Upper lobe of left lung (tissue), 6 donors: ENCODE data around the gene AKIP1. TPM values are rescaled to one million over a fixed set of nuclear protein-coding genes. Genes with fewer than 3 reads are reported as not detected.

Experiments
- ATAC-seq, 2 donors: fragments of 200-7000 bp; cut with Tn5 transposase; one replicate each; pipeline ENCODE4 v1.9.1; 2022; ENCODE audit warnings: mild to moderate bottlenecking in 2 of 2, moderate library complexity in 2 of 2; ENCODE audit not compliant: low FRiP score in 2 of 2
- DNase-seq, 2 donors: peaks; one replicate each; pipeline ENCODE4 v3.0.0-alpha.2; 2019 to 2020
- H3K27ac ChIP-seq, 4 donors: fragments of 200-600 bp; sonication (generic); one replicate each; pipeline ENCODE4 v1.5.1; 2016 to 2019
- H3K27me3 ChIP-seq, 4 donors: fragments of 200-600 bp; sonication (generic); one replicate each; pipeline ENCODE4 v1.5.1; 2017 to 2019
- H3K36me3 ChIP-seq, 4 donors: fragments of 200-600 bp; sonication (generic); one replicate each; pipeline ENCODE4 v1.5.1; 2016 to 2019
- H3K4me1 ChIP-seq, 4 donors: fragments of 200-600 bp; sonication (generic); one replicate each; pipeline ENCODE4 v1.5.1; 2018 to 2019
- H3K4me3 ChIP-seq, 4 donors: fragments of 200-600 bp; sonication (generic); one replicate each; pipeline ENCODE4 v1.5.1; 2017 to 2019; ENCODE audit warnings: mild to moderate bottlenecking in 2 of 4, moderate library complexity in 1 of 4
- H3K9me3 ChIP-seq, 4 donors: fragments of 200-600 bp; sonication (generic); one replicate each; pipeline ENCODE4 v1.5.1; 2018 to 2019
- EP300 ChIP-seq, 4 donors: sonication (generic); formaldehyde crosslinking; IDR thresholded peaks; one replicate each; pipeline ENCODE4 v1.5.1; 2017; ENCODE audit warnings: antibody characterized with exemption in 4 of 4, control low read depth in 2 of 4
- POLR2A ChIP-seq, 4 donors: fragments of 450-650 bp; IDR thresholded peaks; one replicate each; pipeline ENCODE4 v1.5.1; 2016 to 2017; ENCODE audit warnings: antibody characterized with exemption in 4 of 4, mild to moderate bottlenecking in 2 of 4
- POLR2AphosphoS5 ChIP-seq, 2 donors: sonication (generic); formaldehyde crosslinking; IDR thresholded peaks; one replicate each; pipeline ENCODE4 v1.5.1; 2017; ENCODE audit warnings: antibody characterized with exemption in 2 of 2
- WGBS, 2 donors: methylation state at CpG; one replicate each; pipeline ENCODE4 v1.1.5; 2017 to 2018; 5-methylcytosine and 5-hydroxymethylcytosine counted together
- total RNA-seq, 6 donors: library from RNA; depleted of rRNA in 4 of 6; stranded (reverse); fragments of >200 nt in 4 of 6; gene quantifications; one replicate each; pipeline versions ENCODE4 v1.1.0 to v1.2.1, GENCODE V29; 2016 to 2021
- TF ChIP-seq, protein P1 (sequence below), 6 experiments: fragments of 450-650 bp in 4 of 6; fragments of 200-600 bp in 2 of 6; sonication (generic) in 2 of 6; IDR thresholded peaks; one replicate each; pipeline ENCODE4 v1.5.1; 2016 to 2019; ENCODE audit warnings: antibody characterized with exemption in 6 of 6
- donor health status: DM: no; HTN: no; CAD: no; lungs with moderate emphysema.
- donor health status: DM: no; HTN: yes; CAD: no; lungs with severe emphysema.

Gene AKIP1
- total RNA-seq, 6 donors from 2014 or later, result 17.4 to 31.8 (median 23.1) TPM

- Histone ChIP-seq H3K4me1 (no peaks in the 10 kb centered on the region), H3K9me3 (no peaks in the 10 kb centered on the region), H3K27me3 (no peaks in the 10 kb centered on the region), H3K4me3 (no peak overlapping the region), H3K36me3 (peaks cover 12 to 67% (median 36%) of the 10 kb centered on the region in 4 donors), H3K27ac (no peak overlapping the region)
- DNase-seq, result no peak
- ATAC-seq, result no peak
- WGBS, 2 donors, result 52 to 57% methylated on average over 3 of the region's 3 CpGs
- TF ChIP-seq, protein P1, sequence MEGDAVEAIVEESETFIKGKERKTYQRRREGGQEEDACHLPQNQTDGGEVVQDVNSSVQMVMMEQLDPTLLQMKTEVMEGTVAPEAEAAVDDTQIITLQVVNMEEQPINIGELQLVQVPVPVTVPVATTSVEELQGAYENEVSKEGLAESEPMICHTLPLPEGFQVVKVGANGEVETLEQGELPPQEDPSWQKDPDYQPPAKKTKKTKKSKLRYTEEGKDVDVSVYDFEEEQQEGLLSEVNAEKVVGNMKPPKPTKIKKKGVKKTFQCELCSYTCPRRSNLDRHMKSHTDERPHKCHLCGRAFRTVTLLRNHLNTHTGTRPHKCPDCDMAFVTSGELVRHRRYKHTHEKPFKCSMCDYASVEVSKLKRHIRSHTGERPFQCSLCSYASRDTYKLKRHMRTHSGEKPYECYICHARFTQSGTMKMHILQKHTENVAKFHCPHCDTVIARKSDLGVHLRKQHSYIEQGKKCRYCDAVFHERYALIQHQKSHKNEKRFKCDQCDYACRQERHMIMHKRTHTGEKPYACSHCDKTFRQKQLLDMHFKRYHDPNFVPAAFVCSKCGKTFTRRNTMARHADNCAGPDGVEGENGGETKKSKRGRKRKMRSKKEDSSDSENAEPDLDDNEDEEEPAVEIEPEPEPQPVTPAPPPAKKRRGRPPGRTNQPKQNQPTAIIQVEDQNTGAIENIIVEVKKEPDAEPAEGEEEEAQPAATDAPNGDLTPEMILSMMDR (IDR thresholded peaks at IDR 0.05), result no peak
- TF ChIP-seq POLR2A (IDR thresholded peaks at IDR 0.05) (no peak), EP300 (IDR thresholded peaks at IDR 0.05) (no peak), POLR2AphosphoS5 (IDR thresholded peaks at IDR 0.05) (no peak)
Measured at GRCh38 chr11:8948886-8949285, 37.9 kb downstream of the AKIP1 start.

DNA sequence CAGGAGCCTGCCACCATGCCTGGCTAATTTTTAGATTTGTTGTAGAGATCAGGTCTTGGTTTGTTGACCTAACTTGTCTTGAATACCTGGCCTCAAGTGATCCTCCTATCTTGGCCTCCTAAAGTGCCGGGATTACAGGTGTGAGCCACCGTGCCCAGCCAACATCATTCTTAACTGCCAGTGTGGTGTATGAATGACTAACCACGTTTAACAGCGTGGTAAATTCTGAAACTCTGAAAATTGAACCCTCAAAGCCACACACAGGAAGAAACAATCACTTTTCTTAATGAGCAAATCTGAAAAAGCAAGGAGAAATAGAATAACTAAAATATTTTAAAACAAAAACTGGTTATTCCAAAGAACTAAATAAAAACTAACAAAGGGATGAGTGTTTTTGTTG lies 45.9 kb downstream of the AKIP1 start:
- 82 to 83% methylated on average over 4 of the region's 4 CpGs for WGBS, 2 donors
- H3K36me3 ChIP-seq, result peaks cover 2 to 44% (median 34%) of the 10 kb centered on the region in 4 donors

GRCh38 chr11:8959546-8960166 lies 48.7 kb downstream of the AKIP1 start:
- Histone ChIP-seq H3K27ac (peak overlapping the region; percentile 8 to 69 (median 68)), H3K27me3 (no peaks in the 10 kb centered on the region), H3K4me3 (peak overlapping the region in 1 of 4 donors; percentile 1), H3K4me1 (peaks cover 28 to 38% (median 34%) of the 10 kb centered on the region in 4 donors), H3K9me3 (no peaks in the 10 kb centered on the region), H3K36me3 (peaks cover 0 to 20% (median 13%) of the 10 kb centered on the region in 4 donors)
- TF ChIP-seq EP300 (IDR thresholded peaks at IDR 0.05) (no peak), POLR2A (IDR thresholded peaks at IDR 0.05) (no peak), POLR2AphosphoS5 (IDR thresholded peaks at IDR 0.05) (no peak)
- TF ChIP-seq, protein P1 (IDR thresholded peaks at IDR 0.05), result peak; percentile 18 to 68 (median 53)
- DNase-seq (peak in 1 of 2 donors; percentile 41), ATAC-seq (peak; percentile 54 to 77)
- 34 to 37% methylated on average over 2 of the region's 2 CpGs for WGBS, 2 donors

More for the DNA sequence above, 45.9 kb downstream of the AKIP1 start:
- Histone ChIP-seq H3K27ac (no peak overlapping the region), H3K27me3 (no peaks in the 10 kb centered on the region), H3K4me1 (peaks cover 12 to 19% (median 17%) of the 10 kb centered on the region in 4 donors), H3K9me3 (no peaks in the 10 kb centered on the region), H3K4me3 (no peak overlapping the region)
- TF ChIP-seq EP300 (IDR thresholded peaks at IDR 0.05) (no peak), POLR2AphosphoS5 (IDR thresholded peaks at IDR 0.05) (no peak), POLR2A (IDR thresholded peaks at IDR 0.05) (no peak)
- TF ChIP-seq, protein P1 (IDR thresholded peaks at IDR 0.05), result no peak
- ATAC-seq (no peak), DNase-seq (no peak)

- peaks cover 0 to 4% (median 0%) of the 10 kb centered on the region in 4 donors for H3K36me3 ChIP-seq
- no peak overlapping the region for H3K4me3 ChIP-seq
- H3K27ac ChIP-seq, result no peak overlapping the region
- no peaks in the 10 kb centered on the region for H3K27me3 ChIP-seq
- no peak for DNase-seq
- no peaks in the 10 kb centered on the region for H3K9me3 ChIP-seq
- H3K4me1 ChIP-seq, result peaks cover 34 to 45% (median 37%) of the 10 kb centered on the region in 4 donors
- no peak for ATAC-seq
- TF ChIP-seq, protein P1 (IDR thresholded peaks at IDR 0.05), result no peak
- TF ChIP-seq EP300 (IDR thresholded peaks at IDR 0.05), result no peak
- no peak for TF ChIP-seq POLR2AphosphoS5 (IDR thresholded peaks at IDR 0.05)
- TF ChIP-seq POLR2A (IDR thresholded peaks at IDR 0.05), result no peak
- WGBS, 2 donors, result 75 to 76% methylated on average over 2 of the region's 2 CpGs
Measured at GRCh38 chr11:8961401-8961800, 50.4 kb downstream of the AKIP1 start.
